HepG2 (cell line): ENCODE measurements around the gene NDUFS6.

ENCODE experiments used
- CBX1 ChIP-seq: IDR thresholded peaks from one replicate; pipeline ENCODE4 v1.6.1; 2016; ENCODE audit warnings: antibody characterized with exemption, low read depth
- CTCF ChIP-seq: sonication (generic); formaldehyde crosslinking; IDR thresholded peaks from 2 replicates; pipeline ENCODE4 v1.5.0; 2020; ENCODE audit warnings: mild to moderate bottlenecking, missing genetic modification reagents, moderate library complexity
- MEIS1 ChIP-seq: sonication (generic); formaldehyde crosslinking; IDR thresholded peaks from 2 replicates; pipeline ENCODE4 v1.9.0; 2021; ENCODE audit warnings: mild to moderate bottlenecking, missing genetic modification reagents, moderate library complexity, borderline replicate concordance
- POLR2AphosphoS5 ChIP-seq: IDR thresholded peaks from 2 replicates; pipeline ENCODE4 v1.6.1; 2012; ENCODE audit warnings: low read depth, low read length
- PRDM15 ChIP-seq: sonication (generic); formaldehyde crosslinking; IDR thresholded peaks from 2 replicates; pipeline ENCODE4 v1.4.0; 2020; ENCODE audit warnings: missing genetic modification reagents
- ZNF563 ChIP-seq: sonication (generic); formaldehyde crosslinking; IDR thresholded peaks from 2 replicates; pipeline ENCODE4 v1.8.0; 2022; ENCODE audit warnings: mild to moderate bottlenecking, moderate library complexity, missing genetic modification reagents
- ZNF766 ChIP-seq: sonication (generic); formaldehyde crosslinking; IDR thresholded peaks from 2 replicates; pipeline ENCODE4 v1.5.0; 2020; ENCODE audit warnings: missing genetic modification reagents, borderline replicate concordance
- TF ChIP-seq, protein P1 (sequence below): IDR thresholded peaks from 2 replicates; pipeline ENCODE4 v1.6.1; 2016
- TF ChIP-seq, protein P2 (sequence below): sonication (generic); formaldehyde crosslinking; IDR thresholded peaks from 2 replicates; pipeline ENCODE4 v1.4.0; 2020; ENCODE audit warnings: missing genetic modification reagents

DNA sequence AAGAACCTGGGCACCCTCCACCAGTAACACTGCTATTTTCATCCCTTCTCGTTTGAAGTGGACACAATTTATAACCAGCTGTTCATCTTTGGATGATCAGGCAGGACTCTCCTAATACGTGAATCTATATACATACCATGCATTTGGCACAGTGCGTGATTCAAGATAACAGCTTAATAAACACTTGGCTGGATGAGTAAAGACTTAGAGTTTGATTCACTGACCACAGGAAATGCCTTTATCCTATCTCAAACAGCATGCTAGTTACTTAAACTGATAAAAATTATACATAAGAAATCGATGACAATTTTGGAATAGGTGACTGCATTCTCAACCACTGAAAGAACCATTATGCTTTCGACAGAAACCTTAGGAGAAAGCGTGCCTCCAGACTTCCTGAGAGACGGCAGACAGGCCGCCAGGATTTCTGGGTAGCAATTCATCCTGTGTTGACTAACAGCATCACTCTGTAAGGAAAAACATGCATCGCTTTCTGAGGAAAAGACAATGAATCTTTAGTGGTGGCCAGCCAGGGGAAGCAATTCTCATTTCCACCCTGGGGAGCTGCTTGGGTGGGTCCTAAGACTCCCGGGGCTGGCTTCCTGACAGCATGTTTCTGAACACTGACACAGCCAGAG lies 11.3 kb upstream of the NDUFS6 start:
- TF ChIP-seq, protein P1, sequence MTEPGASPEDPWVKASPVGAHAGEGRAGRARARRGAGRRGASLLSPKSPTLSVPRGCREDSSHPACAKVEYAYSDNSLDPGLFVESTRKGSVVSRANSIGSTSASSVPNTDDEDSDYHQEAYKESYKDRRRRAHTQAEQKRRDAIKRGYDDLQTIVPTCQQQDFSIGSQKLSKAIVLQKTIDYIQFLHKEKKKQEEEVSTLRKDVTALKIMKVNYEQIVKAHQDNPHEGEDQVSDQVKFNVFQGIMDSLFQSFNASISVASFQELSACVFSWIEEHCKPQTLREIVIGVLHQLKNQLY (CRISPR knock-in tag), result no peak
- TF ChIP-seq POLR2AphosphoS5 (no peak), ZNF766 (no peak), CBX1 (no peak), CTCF (CRISPR knock-in tag) (no peak), MEIS1 (CRISPR knock-in tag) (no peak), PRDM15 (CRISPR knock-in tag) (no peak), ZNF563 (CRISPR knock-in tag) (no peak)
- TF ChIP-seq, protein P2, sequence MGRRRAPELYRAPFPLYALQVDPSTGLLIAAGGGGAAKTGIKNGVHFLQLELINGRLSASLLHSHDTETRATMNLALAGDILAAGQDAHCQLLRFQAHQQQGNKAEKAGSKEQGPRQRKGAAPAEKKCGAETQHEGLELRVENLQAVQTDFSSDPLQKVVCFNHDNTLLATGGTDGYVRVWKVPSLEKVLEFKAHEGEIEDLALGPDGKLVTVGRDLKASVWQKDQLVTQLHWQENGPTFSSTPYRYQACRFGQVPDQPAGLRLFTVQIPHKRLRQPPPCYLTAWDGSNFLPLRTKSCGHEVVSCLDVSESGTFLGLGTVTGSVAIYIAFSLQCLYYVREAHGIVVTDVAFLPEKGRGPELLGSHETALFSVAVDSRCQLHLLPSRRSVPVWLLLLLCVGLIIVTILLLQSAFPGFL (CRISPR knock-in tag), result no peak
